H1 (cell line): ENCODE data around the gene PCIF1. TPM values are rescaled to one million over a fixed set of nuclear protein-coding genes. Genes with fewer than 3 reads are reported as not detected.

ENCODE experiments used
- EGR1 ChIP-seq: IDR thresholded peaks from 2 replicates; pipeline ENCODE4 v1.6.1; 2011; ENCODE audit warnings: low read depth, low read length, borderline replicate concordance
- GABPA ChIP-seq: IDR thresholded peaks from 2 replicates; pipeline ENCODE4 v1.6.1; 2011; ENCODE audit warnings: mild to moderate bottlenecking, low read length, moderate library complexity, borderline replicate concordance; ENCODE audit not compliant: insufficient read depth
- NANOG ChIP-seq: IDR thresholded peaks from 2 replicates; pipeline ENCODE4 v1.6.1; 2011; ENCODE audit warnings: low read length, low read depth, mild to moderate bottlenecking, inconsistent platforms; ENCODE audit not compliant: insufficient read depth, poor library complexity, severe bottlenecking
- POLR2A ChIP-seq, 2 experiments: IDR thresholded peaks; 1 replicate in 1 of 2; 2 replicates in 1 of 2; pipeline ENCODE4 v1.6.1; 2011; ENCODE audit warnings: low read depth in 2 of 2, low read length in 2 of 2, mild to moderate bottlenecking in 2 of 2; ENCODE audit errors: control extremely low read depth in 1 of 2
- RAD21 ChIP-seq, 2 experiments: IDR thresholded peaks in 1 of 2; conservative IDR thresholded peaks in 1 of 2; 2 replicates each; pipeline ENCODE4 v1.6.1; 2011; ENCODE audit warnings: low read depth in 2 of 2, low read length in 2 of 2, improper control_type of control experiment in 1 of 2, inconsistent platforms in 1 of 2, mild to moderate bottlenecking in 1 of 2, moderate library complexity in 1 of 2
- USF2 ChIP-seq: IDR thresholded peaks from 2 replicates; pipeline ENCODE4 v1.6.1; 2011; ENCODE audit warnings: low read length, improper control_type of control experiment
- YY1 ChIP-seq: IDR thresholded peaks from 2 replicates; pipeline ENCODE4 v1.6.1; 2011; ENCODE audit warnings: low read depth, mild to moderate bottlenecking, low read length
- polyA plus RNA-seq, 7 experiments: library from polyadenylated mRNA; depleted of rRNA in 3 of 7; stranded (reverse) in 5 of 7; unstranded in 2 of 7; fragments of >200 nt in 5 of 7; fragments of 200-250 nt in 2 of 7; gene quantifications; 1 replicate in 5 of 7; 2 replicates in 1 of 7; 4 replicates in 1 of 7; pipeline versions ENCODE4 v1.2.1 to v1.2.3, GENCODE V29; 2011 to 2013; ENCODE audit warnings: missing spikeins in 2 of 7, mixed read lengths in 2 of 7
- total RNA-seq: library from RNA; stranded (reverse); fragmentation: NEBNext Ultra II Directional; extraction: Animal tissue kit (Norgen Biotek cat#: 25700); gene quantifications from 2 replicates; pipeline ENCODE4 v1.2.1, GENCODE V29; 2021
- TF ChIP-seq, protein P1 (sequence below), 3 experiments: IDR thresholded peaks; 1 replicate in 2 of 3; 2 replicates in 1 of 3; pipeline versions ENCODE4 v1.5.1 to v1.6.1; 2011; ENCODE audit warnings: low read length in 3 of 3, mild to moderate bottlenecking in 3 of 3, inconsistent platforms in 2 of 3, low read depth in 1 of 3, moderate library complexity in 1 of 3; ENCODE audit not compliant: insufficient read depth in 1 of 3; ENCODE audit errors: control extremely low read depth in 1 of 3

The PCIF1 gene
- total and polyA plus RNA-seq, 2 of the 8 experiments (the other 6 are each of a cell fraction or from before 2014, with no cell fraction given) = 30.3 to 30.6 TPM

GRCh38 chr20:45933266-45934045, 1.0 kb upstream of the PCIF1 start (continued):
- TF ChIP-seq USF2 = 0 out of 2 replicates have a peak, but pooled peaks have one; percentile 4
- TF ChIP-seq EGR1 = no peak
- TF ChIP-seq, protein P1, sequence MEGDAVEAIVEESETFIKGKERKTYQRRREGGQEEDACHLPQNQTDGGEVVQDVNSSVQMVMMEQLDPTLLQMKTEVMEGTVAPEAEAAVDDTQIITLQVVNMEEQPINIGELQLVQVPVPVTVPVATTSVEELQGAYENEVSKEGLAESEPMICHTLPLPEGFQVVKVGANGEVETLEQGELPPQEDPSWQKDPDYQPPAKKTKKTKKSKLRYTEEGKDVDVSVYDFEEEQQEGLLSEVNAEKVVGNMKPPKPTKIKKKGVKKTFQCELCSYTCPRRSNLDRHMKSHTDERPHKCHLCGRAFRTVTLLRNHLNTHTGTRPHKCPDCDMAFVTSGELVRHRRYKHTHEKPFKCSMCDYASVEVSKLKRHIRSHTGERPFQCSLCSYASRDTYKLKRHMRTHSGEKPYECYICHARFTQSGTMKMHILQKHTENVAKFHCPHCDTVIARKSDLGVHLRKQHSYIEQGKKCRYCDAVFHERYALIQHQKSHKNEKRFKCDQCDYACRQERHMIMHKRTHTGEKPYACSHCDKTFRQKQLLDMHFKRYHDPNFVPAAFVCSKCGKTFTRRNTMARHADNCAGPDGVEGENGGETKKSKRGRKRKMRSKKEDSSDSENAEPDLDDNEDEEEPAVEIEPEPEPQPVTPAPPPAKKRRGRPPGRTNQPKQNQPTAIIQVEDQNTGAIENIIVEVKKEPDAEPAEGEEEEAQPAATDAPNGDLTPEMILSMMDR (IDR thresholded peaks at IDR 0.05; ENCODE audit: control extremely low read depth in 1 of 3, insufficient read depth in 1 of 3, low read depth in 1 of 3, low read length in 3 of 3) = peak in 2 of 3 experiments; percentile 27 to 47; a peak in 3 of 4 replicates
- peak; percentile 48 for TF ChIP-seq NANOG
- TF ChIP-seq RAD21 (IDR thresholded peaks at IDR 0.05 in 1 of 2, conservative IDR thresholded peaks at IDR 0.05 in 1 of 2; ENCODE audit: low read depth in 2 of 2, low read length in 2 of 2) = peak; percentile 17 to 49; a peak in 2 of 4 replicates
- TF ChIP-seq POLR2A (IDR thresholded peaks at IDR 0.05; ENCODE audit: control extremely low read depth in 1 of 2, low read depth in 2 of 2, low read length in 2 of 2) = peak; percentile 35 to 52
- TF ChIP-seq YY1 = peak; percentile 35; the same call in 1 of the 2 replicates
- no peak for TF ChIP-seq GABPA
- TF ChIP-seq, all 59 proteins: peak for 13
